Neural progenitor cell (in vitro differentiated cells): Measurements from ENCODE around the gene MYCBP2.

Source experiments
- CTCF ChIP-seq: fragments of 200-600 bp; sonication (generic); IDR thresholded peaks from 2 replicates; pipeline ENCODE4 v1.5.1; 2017; ENCODE audit warnings: antibody characterized with exemption, mild to moderate bottlenecking
- EZH2 ChIP-seq: fragments of 200-600 bp; sonication (generic); IDR thresholded peaks from 2 replicates; pipeline ENCODE4 v1.6.1; 2017; ENCODE audit warnings: antibody characterized with exemption, mild to moderate bottlenecking, moderate library complexity

- no peak for TF ChIP-seq CTCF
- no peak for TF ChIP-seq EZH2
These were observed 287.9 kb downstream of the MYCBP2 start for GRCh38 chr13:77038907-77039480.
